Pericardium fibroblast (primary cell): Measurements from ENCODE around the gene UTP15. TPM values are rescaled to one million over a fixed set of nuclear protein-coding genes. Genes with fewer than 3 reads are reported as not detected.

Source experiments
- total RNA-seq: library from RNA; depleted of rRNA; stranded (reverse); fragments of >200 nt; gene quantifications from 2 replicates; pipeline ENCODE4 v1.2.3, GENCODE V29; 2015

Gene UTP15
- 9.2 and 11.4 TPM in 2 replicates for total RNA-seq

GRCh38 chr5:73565139-73565968, at the start of gene UTP15, which contains the start of gene ANKRA2:
UTP15 (plus strand) TSS chr5:73565743; CDS start chr5:73567345, 1,602 bp downstream.
ANKRA2 (minus strand) TSS chr5:73565639; CDS start chr5:73562881, 2,758 bp downstream.

GRCh38 chr5:73625944-73626811, 60.6 kb downstream of the UTP15 start, which contains the start of gene ARHGEF28:
ARHGEF28 (plus strand) TSS chr5:73626196; CDS start chr5:73684852, 58,656 bp downstream.

Other genes starting within 250 kb of the UTP15 start
- gene FOXD1, start 117.0 kb upstream of the UTP15 start, total RNA-seq = 6.1 and 8.9 TPM in 2 replicates
- 490 and 660 TPM in 2 replicates for gene BTF3, start 67.3 kb upstream of the UTP15 start, total RNA-seq
- gene ANKRA2, start 104 bp upstream of the UTP15 start, total RNA-seq = 15.4 and 30.4 TPM in 2 replicates
- gene ARHGEF28, start 60.5 kb downstream of the UTP15 start, total RNA-seq = 7.9 and 8.3 TPM in 2 replicates